Measurements from ENCODE around the gene CXCL16.
"Not testable (repeated sequence)": the region's sequence is repeated elsewhere in the genome, so short reads cannot be mapped to it uniquely, and the experiment has no call there.

The CXCL16 gene

GRCh38 chr17:4691686-4692085 lies 48.0 kb downstream of the CXCL16 start:
- no peak for DNase-seq

GRCh38 chr17:4690745-4691144 lies 49.0 kb downstream of the CXCL16 start:
- DNase-seq: no peak

- DNase-seq: not testable (repeated sequence)
Measured at GRCh38 chr17:4689872-4690271, 49.9 kb downstream of the CXCL16 start.

- not testable (repeated sequence) for DNase-seq
Measured at GRCh38 chr17:4683739-4684138, 56.0 kb downstream of the CXCL16 start.
